Thyroid gland (tissue), 4 donors: ENCODE measurements around the gene SLAMF7.

Experiments used
- POLR2A ChIP-seq, 2 donors: fragments of 450-650 bp; IDR thresholded peaks; one replicate each; pipeline ENCODE4 v1.6.1; 2017; ENCODE audit warnings: antibody characterized with exemption in 2 of 2, mild to moderate bottlenecking in 2 of 2, moderate library complexity in 1 of 2
- TF ChIP-seq, protein P1 (sequence below), 6 experiments: fragments of 200-600 bp in 3 of 6; fragments of 450-650 bp in 3 of 6; sonication (generic) in 3 of 6; IDR thresholded peaks; one replicate each; pipeline ENCODE4 v1.5.1; 2016 to 2019; ENCODE audit warnings: antibody characterized with exemption in 6 of 6, mild to moderate bottlenecking in 2 of 6, inconsistent platforms in 1 of 6, moderate library complexity in 1 of 6

DNA sequence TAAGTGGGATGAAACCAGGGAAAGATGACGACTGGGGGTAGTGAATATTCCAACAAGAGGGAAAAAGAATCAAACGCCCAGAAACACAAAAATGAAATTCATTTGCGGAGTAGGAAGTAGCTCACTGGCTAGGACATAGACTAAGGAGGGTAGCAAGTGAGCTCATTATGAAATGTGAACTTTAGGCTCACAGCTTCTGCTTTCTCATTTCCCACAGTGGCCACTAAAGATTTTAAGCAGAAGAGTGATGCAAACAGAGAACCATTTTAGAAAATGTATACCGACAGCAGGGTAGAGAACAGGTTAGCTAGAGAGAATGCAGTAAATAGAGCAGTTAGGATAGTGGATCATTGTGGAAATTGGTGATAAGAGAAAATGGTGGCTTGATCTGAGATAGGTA, 30.9 kb upstream of the SLAMF7 start:
- no peak for TF ChIP-seq POLR2A (IDR thresholded peaks at IDR 0.05)
- TF ChIP-seq, protein P1, sequence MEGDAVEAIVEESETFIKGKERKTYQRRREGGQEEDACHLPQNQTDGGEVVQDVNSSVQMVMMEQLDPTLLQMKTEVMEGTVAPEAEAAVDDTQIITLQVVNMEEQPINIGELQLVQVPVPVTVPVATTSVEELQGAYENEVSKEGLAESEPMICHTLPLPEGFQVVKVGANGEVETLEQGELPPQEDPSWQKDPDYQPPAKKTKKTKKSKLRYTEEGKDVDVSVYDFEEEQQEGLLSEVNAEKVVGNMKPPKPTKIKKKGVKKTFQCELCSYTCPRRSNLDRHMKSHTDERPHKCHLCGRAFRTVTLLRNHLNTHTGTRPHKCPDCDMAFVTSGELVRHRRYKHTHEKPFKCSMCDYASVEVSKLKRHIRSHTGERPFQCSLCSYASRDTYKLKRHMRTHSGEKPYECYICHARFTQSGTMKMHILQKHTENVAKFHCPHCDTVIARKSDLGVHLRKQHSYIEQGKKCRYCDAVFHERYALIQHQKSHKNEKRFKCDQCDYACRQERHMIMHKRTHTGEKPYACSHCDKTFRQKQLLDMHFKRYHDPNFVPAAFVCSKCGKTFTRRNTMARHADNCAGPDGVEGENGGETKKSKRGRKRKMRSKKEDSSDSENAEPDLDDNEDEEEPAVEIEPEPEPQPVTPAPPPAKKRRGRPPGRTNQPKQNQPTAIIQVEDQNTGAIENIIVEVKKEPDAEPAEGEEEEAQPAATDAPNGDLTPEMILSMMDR (IDR thresholded peaks at IDR 0.05), result no peak
